ENCODE results near the gene SCART1.

Gene SCART1

GRCh38 chr10:133454204-133454893, 604 bp downstream of the SCART1 start:
- peaks cover 33% of the 10 kb centered on the region for H3K9me3 Mint-ChIP-seq
- H3K27me3 Mint-ChIP-seq (ENCODE audit: low read depth): peaks cover 2% of the 10 kb centered on the region
- H3K4me1 Mint-ChIP-seq: no peaks in the 10 kb centered on the region
- no peak overlapping the region for H3K27ac Mint-ChIP-seq
- peaks cover 5% of the 10 kb centered on the region for H3K36me3 Mint-ChIP-seq (ENCODE audit: low read depth)
- no peak overlapping the region for H3K4me3 Mint-ChIP-seq
- no peak for TF ChIP-seq CTCF (IDR thresholded peaks at IDR 0.05; ENCODE audit: unreplicated experiment in 3 of 3)

- Mint-ChIP-seq H3K27me3 (ENCODE audit: low read depth) (no peaks in the 10 kb centered on the region), H3K36me3 (ENCODE audit: low read depth) (peaks cover 3% of the 10 kb centered on the region), H3K4me3 (no peak overlapping the region), H3K9me3 (peaks cover 34% of the 10 kb centered on the region), H3K4me1 (no peaks in the 10 kb centered on the region), H3K27ac (no peak overlapping the region)
- TF ChIP-seq CTCF (IDR thresholded peaks at IDR 0.05; ENCODE audit: unreplicated experiment in 3 of 3): no peak
These were observed 1.5 kb downstream of the SCART1 start for GRCh38 chr10:133455196-133455595.

GRCh38 chr10:133455611-133456031, 1.9 kb downstream of the SCART1 start:
- Mint-ChIP-seq H3K27ac (no peak overlapping the region), H3K27me3 (ENCODE audit: low read depth) (no peaks in the 10 kb centered on the region), H3K4me3 (no peak overlapping the region), H3K36me3 (ENCODE audit: low read depth) (peaks cover 3% of the 10 kb centered on the region), H3K4me1 (no peaks in the 10 kb centered on the region), H3K9me3 (peaks cover 35% of the 10 kb centered on the region)
- no peak for TF ChIP-seq CTCF (IDR thresholded peaks at IDR 0.05; ENCODE audit: unreplicated experiment in 3 of 3)

GRCh38 chr10:133456041-133456951, 2.6 kb downstream of the SCART1 start:
- no peaks in the 10 kb centered on the region for H3K4me1 Mint-ChIP-seq
- H3K27me3 Mint-ChIP-seq (ENCODE audit: low read depth): no peaks in the 10 kb centered on the region
- no peak overlapping the region for H3K27ac Mint-ChIP-seq
- H3K9me3 Mint-ChIP-seq: peaks cover 31% of the 10 kb centered on the region
- H3K4me3 Mint-ChIP-seq: no peak overlapping the region
- TF ChIP-seq CTCF (IDR thresholded peaks at IDR 0.05; ENCODE audit: unreplicated experiment in 3 of 3): no peak
- peaks cover 5% of the 10 kb centered on the region for H3K36me3 Mint-ChIP-seq (ENCODE audit: low read depth)

GRCh38 chr10:133457100-133457841, 3.5 kb downstream of the SCART1 start:
- Mint-ChIP-seq H3K36me3 (ENCODE audit: low read depth) (peaks cover 9% of the 10 kb centered on the region), H3K27ac (no peak overlapping the region), H3K9me3 (peaks cover 31% of the 10 kb centered on the region), H3K4me3 (no peak overlapping the region), H3K4me1 (no peaks in the 10 kb centered on the region), H3K27me3 (ENCODE audit: low read depth) (no peaks in the 10 kb centered on the region)
- no peak for TF ChIP-seq CTCF (IDR thresholded peaks at IDR 0.05; ENCODE audit: unreplicated experiment in 3 of 3)
